HG02981 (cell line): ENCODE results near the gene KCNK6.
"Not testable (repeated sequence)": the region's sequence is repeated elsewhere in the genome, so short reads cannot be mapped to it uniquely, and the experiment has no call there.

Experiments
- ATAC-seq: cut with Tn5 transposase; IDR thresholded peaks from one replicate; pipeline ENCODE4 v1.9.1; 2021; ENCODE audit warnings: mild to moderate bottlenecking, moderate library complexity; ENCODE audit not compliant: unreplicated experiment

The KCNK6 gene

DNA sequence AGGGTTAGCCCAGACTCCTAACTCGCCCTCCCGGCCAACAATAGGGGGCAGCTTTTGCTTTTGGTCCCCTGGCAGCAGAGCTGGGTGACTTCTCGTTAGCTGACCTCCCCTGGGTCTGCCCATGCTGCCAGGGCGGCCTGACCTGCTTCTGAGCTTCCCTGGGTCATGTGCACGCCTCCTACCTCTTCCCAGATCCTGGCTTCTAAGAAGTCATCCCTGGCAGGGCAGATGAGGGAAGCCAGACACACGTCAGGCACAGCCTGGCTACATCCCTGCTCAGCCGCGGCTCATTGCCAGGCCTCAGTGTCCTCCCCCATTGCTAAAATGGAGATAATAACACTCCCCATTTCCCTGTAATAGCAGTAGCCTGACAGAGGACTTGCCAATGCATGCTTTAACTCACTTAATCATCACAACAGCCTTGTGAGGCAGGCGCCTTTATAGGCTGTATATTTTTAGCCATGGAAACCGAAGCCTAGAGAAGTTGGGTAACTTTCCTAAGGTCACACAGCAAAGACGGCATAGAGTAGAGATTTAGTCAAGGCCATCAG, 2.1 kb downstream of the KCNK6 start:
- ATAC-seq: no peak

DNA sequence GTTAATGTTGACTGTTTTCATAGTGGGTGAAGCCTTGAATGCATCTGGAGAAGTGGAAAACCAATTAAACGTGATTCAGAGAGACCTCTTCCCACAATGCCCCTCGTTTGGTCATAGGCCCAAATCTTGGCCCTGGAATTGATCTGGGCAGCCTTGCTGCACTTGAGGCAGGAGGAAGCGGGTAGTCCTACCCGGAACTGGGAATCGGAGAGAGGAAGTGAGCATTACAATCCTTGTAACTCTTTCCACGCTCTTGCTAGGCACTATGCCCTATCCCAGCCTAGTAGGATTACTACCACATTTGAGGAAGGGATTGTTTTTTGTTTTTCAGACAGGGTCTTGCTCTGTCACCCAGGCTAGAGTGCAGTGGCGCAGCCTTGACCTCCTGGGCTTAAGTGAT, 3.6 kb downstream of the KCNK6 start:
- ATAC-seq: no peak

DNA sequence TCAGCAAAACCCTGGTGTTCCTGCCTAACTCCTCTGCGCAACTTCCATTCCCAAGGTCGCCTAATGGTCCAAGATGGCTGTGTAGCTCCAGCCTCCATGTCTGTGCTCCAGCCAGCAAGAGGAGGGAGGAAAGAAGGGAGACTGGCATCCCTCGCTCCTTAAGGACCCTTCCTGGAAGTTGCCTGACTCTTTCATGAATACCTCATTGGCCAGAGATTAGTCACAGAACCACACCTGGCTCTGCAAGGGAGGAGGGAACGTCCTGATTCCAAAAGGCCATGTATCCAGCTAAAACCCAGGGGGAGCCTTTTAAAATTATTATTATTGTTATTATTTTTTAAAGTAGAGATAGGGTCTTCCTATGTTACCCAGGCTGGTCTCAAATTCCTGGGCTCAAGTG, 4.8 kb downstream of the KCNK6 start:
- ATAC-seq: no peak

DNA sequence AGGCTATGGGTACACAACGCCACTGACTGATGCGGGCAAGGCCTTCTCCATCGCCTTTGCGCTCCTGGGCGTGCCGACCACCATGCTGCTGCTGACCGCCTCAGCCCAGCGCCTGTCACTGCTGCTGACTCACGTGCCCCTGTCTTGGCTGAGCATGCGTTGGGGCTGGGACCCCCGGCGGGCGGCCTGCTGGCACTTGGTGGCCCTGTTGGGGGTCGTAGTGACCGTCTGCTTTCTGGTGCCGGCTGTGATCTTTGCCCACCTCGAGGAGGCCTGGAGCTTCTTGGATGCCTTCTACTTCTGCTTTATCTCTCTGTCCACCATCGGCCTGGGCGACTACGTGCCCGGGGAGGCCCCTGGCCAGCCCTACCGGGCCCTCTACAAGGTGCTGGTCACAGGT, 6.9 kb downstream of the KCNK6 start:
- ATAC-seq: no peak

DNA sequence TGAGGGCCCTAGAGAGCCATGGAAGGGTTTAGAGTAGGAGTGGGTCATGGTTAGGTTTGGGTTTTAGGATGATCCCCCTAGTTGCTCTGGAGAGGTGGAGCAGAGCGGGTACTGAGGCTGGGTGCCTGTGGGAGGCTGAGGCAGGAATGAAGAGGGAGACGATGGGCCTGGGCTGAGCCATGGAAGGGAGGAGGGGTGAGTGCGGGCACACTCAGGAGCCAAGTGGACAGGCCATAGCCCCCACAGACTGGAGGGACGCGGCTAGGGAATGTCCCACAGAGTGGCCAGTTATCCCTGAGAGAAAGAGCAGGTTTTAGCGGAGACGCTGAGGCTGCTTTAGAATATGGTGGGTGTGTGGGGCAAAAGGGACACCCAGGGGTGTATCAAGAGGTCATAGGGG, 10.0 kb downstream of the KCNK6 start:
- no peak for ATAC-seq

DNA sequence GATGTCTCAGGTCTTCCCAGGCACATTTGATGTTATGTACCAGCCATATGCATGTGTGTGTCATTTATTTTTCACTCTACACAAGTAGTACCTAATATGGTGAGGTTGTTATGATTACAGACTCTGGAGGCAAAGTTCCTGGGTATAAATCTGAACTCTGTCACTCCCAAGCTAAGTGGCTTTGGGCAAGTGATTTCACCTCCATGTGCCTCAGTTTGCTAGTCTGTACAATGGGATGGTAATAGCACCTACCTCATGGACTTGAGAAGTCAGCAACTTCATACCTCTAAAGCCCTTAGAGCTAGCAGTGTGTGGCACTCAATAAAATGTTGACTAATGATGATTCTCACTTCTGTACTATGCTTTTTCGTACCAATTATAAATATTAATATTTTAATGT, 12.1 kb downstream of the KCNK6 start:
- no peak for ATAC-seq

DNA sequence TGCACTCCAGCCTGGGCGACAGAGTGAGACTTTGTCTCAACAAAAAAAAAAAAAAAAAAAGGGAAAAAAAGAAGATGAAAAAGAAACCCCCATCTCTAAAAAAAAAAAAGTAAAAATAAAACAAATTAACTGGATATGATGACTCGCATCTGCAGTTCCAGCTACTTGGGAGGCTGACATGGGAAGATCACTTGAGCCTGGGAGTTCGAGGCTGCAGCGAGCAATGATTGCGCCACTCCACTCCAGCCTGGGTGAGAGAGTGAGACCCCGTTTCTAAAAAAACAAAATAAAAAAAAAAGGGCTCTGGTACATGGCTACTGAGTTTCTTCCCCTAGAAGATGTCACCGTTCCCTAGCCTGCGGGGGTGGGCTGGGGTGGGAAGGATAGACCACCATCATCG, 13.6 kb downstream of the KCNK6 start:
- ATAC-seq: no peak

DNA sequence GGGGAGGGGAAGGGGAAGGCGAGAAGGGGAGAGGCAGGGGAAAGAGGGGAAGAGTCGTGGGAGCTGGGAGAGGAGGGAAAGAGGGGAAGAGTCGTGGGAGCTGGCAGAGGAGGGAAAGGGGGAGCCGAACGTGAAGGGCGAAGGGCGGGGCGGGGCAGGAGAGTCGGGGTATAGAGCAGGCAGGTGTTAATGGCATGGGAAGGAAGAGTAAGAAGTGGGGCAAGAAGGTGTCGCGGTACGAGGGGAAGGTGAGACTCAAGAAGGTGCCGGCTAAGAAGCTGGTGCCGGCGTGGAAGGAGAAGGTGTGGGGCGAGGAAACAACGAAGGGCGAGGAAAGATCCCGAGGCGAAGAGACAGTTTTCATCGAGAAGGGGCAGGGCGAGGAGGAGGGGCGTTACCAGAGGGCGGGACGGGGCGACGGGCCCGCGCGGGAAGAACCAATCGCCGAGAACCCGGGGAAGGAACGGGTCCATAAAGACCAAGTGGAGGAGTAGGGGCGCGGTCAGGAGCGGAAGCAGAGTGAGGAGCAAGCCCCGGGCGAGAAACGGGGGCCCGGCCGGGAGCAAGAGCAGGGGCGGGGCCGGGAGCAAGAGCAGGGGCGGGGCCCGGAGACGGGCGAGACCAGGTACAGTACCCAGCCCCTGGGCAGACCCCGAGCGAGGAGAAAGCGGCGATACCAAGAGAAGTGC, 16.4 kb downstream of the KCNK6 start:
- ATAC-seq: peak; percentile 56

DNA sequence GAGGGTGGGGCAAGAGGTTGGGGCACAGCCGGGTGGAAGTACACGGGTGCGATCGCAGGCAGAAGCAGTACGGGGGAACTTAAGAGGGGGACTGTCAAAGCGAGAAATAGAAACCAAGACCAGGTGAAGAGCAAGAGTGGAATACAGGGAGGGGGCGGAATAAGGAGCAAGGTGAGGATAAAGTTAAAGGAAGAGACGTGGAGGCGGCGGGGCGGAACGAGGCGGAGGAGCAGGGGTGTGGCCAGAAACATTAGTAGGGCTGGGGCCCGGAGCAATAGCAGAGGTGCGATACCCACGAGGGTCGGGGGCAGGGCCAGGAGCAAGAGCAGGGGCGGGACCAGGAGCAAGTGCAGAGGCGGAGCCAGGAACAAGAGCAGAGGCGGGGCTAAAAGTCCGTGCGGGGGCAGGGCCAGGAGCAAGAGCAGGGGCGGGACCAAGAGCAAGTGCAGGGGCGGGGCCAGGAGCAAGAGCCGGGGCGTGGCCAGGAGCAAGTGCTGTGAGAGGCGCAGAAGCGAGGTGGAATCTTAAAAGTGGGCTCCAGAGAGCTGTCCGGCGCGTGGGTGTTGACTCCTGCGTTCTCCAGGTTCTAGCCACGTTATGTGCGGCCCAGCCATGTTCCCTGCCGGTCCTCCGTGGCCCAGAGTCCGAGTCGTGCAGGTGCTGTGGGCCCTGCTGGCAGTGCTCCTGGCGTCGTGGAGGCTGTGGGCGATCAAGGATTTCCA, 17.2 kb downstream of the KCNK6 start:
- peak; percentile 46 for ATAC-seq

DNA sequence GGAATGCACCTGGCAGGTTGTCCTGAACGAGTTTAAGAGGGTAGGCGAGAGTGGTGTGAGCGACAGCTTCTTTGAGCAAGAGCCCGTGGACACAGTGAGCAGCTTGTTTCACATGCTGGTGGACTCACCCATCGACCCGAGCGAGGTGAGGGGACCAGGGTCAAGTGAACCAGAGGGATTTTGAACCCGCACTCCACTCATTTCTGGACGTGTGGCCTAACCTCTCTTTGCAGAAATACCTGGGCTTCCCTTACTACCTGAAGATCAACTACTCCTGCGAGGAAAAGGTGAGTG, 17.7 kb downstream of the KCNK6 start:
- ATAC-seq: no peak

DNA sequence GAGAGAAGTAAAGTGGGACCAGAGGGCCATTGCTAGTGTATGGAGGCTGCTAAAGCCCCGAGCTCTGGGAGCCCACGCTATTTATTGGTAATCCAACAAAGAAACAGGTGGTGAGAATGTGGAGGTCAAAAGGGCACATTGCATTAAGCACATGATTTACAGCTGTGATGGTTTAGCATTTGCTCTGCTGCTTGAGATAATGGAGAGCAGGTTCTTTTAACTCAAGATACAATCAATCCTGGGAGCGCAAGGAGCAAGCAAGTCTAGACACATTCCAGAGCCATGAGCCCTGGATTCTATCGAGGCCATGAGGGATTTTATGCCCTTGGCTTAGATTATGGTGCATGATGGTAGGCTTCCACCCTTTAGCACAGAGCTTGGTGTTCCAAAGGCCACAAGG, 19.4 kb downstream of the KCNK6 start:
- not testable (repeated sequence) for ATAC-seq

DNA sequence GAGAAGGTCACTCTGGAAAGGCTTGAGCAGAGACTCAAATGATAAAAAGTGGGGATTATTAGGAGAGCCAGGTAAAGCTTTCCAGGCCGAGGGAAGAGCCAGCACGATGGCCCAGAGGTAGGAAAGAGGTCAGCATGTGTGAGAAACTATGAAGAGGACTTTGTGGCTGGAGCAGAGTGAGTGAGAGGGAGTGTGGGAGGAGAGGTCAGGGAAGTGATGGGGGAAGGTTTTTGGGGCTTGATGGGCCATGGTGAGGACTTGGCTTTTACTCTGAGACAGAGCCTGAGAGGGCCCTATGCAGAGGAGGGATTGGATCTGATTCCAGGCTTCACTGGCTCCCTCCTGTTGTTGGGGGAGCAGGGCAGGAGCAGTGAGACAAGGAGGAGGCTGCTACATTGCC, 21.3 kb downstream of the KCNK6 start:
- ATAC-seq: no peak

DNA sequence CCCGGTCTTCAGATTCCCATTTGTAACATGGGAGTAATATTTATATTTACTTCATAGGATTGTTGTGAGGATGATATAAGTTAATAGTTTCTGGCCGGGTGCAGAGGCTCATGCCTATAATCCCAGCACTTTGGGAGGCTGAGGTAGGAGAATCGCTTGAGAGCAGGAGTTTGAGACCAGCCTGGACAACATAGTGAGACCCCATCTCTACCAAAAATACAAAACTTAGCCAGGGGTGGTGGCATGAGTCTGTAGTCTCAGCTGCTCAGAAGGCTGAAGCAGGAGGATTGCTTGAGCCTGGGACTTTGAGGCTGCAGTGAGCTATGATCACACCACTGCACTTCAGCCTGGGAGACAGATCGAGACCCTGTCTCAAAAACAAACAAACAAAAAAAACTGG, 27.2 kb downstream of the KCNK6 start:
- no peak for ATAC-seq

DNA sequence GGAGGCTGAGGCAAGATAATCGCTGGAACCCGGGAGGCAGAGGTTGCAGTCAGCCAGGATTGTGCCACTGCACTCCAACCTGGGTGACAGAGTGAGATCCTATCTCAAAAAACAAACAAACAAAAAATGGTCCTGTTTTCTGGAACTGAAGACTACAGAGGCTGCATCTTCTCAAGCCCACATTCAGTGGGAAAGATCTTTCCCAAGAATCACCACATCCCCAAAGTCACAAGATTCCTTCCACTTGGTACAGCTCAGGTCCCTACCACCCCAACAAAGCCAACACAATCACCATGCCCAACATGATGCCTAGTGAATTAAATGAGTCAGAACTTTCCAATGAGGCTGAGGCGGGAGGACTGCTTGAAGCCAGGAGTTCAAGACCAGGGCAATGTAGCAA, 31.2 kb downstream of the KCNK6 start:
- ATAC-seq: no peak

DNA sequence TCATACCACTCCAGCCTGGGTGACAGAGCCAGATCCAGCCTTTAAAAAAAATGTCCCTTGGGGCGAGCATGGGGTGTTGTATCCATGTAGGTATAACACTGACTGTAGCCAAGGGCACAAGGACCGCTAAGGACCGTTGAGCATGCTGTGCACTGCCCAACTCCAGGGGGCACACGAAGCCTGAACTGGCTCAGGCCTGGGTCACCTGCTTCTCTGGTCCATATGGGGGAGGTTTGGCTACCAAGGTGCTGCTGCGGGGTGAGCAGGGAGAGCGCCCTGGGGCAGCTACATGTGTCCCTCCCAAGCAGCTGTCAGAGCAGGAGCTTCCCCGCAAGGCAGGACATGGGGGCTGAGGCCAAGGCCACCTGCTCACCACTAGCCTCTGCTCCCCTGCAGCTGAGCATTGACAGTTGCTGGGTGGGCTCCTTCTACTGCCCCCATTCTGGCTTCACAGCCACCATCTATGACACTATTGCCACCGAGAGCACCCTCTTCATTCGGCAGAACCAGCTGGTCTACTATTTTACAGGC, 32.3 kb downstream of the KCNK6 start:
- ATAC-seq: no peak

DNA sequence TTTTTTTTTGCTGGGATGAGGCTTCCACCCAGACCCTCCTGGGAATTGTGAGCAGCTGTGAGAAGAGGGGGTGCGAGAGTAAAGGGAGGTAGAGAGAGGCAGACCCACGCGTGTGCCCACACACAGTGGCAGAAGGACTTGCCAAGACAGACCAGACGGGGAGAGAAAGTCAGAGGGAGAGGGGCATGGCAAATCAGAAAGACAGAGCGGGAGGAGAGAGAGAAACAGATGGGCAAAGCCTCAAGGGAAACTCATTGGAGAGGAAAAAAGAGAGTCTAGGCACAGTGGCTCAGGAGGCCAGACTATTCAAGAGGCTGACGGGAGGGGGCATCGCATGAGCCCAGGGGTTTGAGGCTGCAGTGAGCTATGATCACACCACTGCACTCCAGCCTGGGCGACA, 33.0 kb downstream of the KCNK6 start:
- ATAC-seq: no peak

DNA sequence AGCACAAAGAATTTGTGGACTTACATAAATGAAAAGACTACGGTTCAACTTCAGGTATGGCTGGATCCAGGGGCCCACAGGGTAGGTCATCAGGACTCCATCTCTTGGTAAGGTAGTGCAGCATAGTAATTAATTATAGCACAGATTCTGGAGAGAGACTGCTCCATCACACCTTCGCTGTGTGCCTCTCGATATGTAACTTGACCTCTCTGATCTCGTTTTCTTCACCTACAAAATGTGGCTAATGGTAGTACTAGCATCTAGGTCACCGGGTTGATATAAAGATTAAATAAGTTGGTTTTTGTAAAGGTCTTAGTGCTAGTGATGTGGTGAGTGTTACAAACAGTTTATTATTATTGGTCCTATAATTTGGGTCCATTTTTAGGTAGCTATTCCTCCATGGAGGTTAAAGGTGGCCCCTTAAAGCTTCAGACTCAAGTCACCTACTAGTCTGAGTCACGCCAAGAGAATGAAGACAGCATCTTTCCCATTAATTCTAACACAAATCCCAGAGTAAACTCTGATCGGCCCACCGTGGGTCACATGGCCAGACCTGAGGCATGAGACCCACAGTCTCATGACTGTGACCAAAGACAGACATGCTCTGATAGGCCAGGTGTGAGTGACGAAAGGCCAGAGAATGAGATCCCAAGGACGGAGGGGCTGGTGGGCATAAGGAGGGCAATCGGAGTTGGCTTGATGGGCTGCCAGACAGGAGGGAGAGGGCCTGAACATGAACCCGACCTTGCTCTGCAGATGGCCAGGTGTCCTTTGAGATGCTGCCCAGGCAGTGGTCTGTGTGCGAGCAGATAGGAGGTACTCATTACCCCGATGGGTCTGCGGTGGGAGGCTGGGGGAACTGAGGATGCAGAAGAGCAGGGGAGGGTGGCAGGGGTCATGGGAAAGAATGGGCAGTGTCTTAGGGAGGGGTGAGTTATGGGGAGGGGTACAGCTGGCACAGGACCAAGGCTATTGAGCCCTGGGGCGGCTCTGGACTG, 36.4 kb downstream of the KCNK6 start:
- no peak for ATAC-seq

DNA sequence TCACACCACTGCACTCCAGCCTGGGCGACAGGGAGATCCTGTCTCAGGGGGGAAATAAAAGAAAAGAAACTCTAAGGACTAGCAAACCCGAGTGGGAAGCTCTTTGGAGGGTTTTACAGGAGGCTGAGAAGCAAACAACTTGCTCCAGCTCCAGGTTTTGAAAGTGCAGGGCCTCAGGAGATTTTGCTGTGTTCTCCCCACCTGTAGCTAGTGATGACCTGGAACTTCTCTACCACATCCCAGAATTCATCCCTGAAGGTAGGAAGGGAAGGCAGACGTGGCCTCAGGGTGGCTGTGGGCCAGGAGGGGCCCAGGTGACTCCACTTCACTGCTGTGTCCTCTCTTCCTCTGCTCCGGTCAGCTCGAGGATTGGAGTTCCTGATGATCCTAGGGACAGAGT, 38.4 kb downstream of the KCNK6 start:
- ATAC-seq: no peak

DNA sequence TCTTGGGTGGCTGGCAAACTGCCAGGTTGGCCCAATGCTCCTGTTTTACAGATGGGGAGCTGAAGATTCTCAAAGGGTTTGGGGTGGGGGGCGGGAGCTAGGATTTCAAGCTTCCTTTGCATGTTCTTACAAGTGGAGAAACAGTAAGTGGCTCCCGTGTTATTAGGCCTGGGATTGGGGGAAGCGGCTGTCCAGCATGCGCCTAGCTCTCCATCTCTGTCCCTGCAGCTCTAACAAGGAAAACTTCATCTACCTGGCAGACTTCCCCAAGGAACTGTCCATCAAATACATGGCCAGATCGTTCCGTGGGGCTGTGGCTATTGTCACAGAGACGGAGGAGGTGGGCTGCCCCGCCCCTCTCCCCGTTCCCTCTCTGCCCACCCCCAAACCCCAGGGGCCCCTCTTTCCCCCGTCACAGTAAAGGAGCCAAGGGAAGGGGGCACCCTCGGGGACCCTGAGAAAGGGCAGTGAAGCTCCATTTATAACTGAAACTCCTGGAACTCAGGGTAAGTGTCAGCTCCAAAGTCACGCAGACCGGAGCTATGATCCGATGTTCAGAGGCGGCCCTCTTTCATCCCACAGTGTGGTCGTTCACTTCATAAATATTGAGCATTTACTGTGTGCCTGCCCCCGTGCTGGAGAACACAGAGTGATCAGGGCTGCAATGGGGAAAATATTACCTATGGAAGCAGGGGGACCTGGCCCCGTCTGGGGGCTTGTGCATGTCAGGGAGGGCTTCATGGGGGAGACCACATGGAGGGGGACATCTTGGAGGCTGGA, 39.8 kb downstream of the KCNK6 start:
- ATAC-seq: no peak

DNA sequence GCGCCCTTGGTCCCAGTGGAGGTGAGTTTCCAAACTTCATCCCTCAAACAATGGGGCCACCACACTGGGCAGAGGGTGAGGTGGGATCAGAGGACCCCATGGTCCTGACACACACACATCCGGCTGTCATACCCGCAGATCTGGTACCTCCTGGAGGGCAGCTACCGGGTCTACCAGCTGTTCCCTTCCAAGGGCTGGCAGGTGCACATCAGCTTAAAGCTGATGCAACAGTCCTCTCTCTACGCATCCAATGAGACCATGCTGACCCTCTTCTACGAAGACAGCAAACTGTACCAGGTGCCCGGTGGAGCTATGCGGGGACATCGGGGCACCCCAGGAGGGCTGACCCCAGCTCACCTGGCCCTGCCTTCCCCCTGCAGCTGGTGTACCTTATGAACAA, 40.7 kb downstream of the KCNK6 start:
- no peak for ATAC-seq
